GM18505 (cell line): Measurements from ENCODE around the gene UGT2A1.
"Not testable (repeated sequence)": the region's sequence is repeated elsewhere in the genome, so short reads cannot be mapped to it uniquely, and the experiment has no call there.

ENCODE experiments used
- ATAC-seq: cut with Tn5 transposase; IDR thresholded peaks from one replicate; pipeline ENCODE4 v1.9.1; 2021; ENCODE audit not compliant: unreplicated experiment
- POLR2A ChIP-seq: IDR thresholded peaks from 4 replicates; pipeline ENCODE4 v1.6.1; 2011; ENCODE audit warnings: borderline replicate concordance; ENCODE audit not compliant: insufficient read depth, insufficient read length; ENCODE audit errors: extremely low read depth

Gene UGT2A1

GRCh38 chr4:69653147-69653546 lies at the start of gene UGT2A1:
UGT2A1 (minus strand) TSS chr4:69653247; CDS start chr4:69647644, 5,603 bp downstream.
- ATAC-seq = no peak
- TF ChIP-seq POLR2A = no peak

GRCh38 chr4:69702201-69702600 lies 49.2 kb upstream of the UGT2A1 start:
- no peak for ATAC-seq
- TF ChIP-seq POLR2A = no peak

GRCh38 chr4:69701696-69702095 lies 48.6 kb upstream of the UGT2A1 start:
- ATAC-seq = no peak
- no peak for TF ChIP-seq POLR2A

GRCh38 chr4:69697536-69698242 lies 44.6 kb upstream of the UGT2A1 start:
- no peak for TF ChIP-seq POLR2A
- no peak for ATAC-seq

- no peak for ATAC-seq
- no peak for TF ChIP-seq POLR2A
These were observed 36.6 kb upstream of the UGT2A1 start for GRCh38 chr4:69689599-69689998.

- no peak for ATAC-seq
- no peak for TF ChIP-seq POLR2A
These were observed 31.8 kb upstream of the UGT2A1 start for GRCh38 chr4:69684804-69685203.

GRCh38 chr4:69668680-69669079 lies 15.6 kb upstream of the UGT2A1 start:
- ATAC-seq = no peak
- TF ChIP-seq POLR2A = no peak

- ATAC-seq = not testable (repeated sequence)
These were observed 11.0 kb upstream of the UGT2A1 start for GRCh38 chr4:69664009-69664408.

GRCh38 chr4:69661130-69661803 lies 8.2 kb upstream of the UGT2A1 start:
- ATAC-seq = not testable (repeated sequence)

GRCh38 chr4:69658133-69658532 lies 5.1 kb upstream of the UGT2A1 start:
- no peak for ATAC-seq
- TF ChIP-seq POLR2A = no peak

GRCh38 chr4:69656653-69657158 lies 3.7 kb upstream of the UGT2A1 start:
- ATAC-seq = no peak
- TF ChIP-seq POLR2A = no peak

GRCh38 chr4:69650872-69651271 lies 2.2 kb downstream of the UGT2A1 start:
- TF ChIP-seq POLR2A = no peak
- no peak for ATAC-seq

- no peak for TF ChIP-seq POLR2A
- no peak for ATAC-seq
These were observed 3.4 kb downstream of the UGT2A1 start for GRCh38 chr4:69649629-69650028.

GRCh38 chr4:69649207-69649606 lies 3.8 kb downstream of the UGT2A1 start:
- no peak for ATAC-seq
- no peak for TF ChIP-seq POLR2A

GRCh38 chr4:69642961-69643360 lies 10.1 kb downstream of the UGT2A1 start:
- TF ChIP-seq POLR2A = no peak
- no peak for ATAC-seq

GRCh38 chr4:69640289-69640688 lies 12.8 kb downstream of the UGT2A1 start:
- ATAC-seq = no peak
- no peak for TF ChIP-seq POLR2A
